ENCODE measurements around the gene GBP7.
A peak's percentile ranks its signal among the peaks of the same experiment; 100 is the strongest.

GBP7 gene

DNA sequence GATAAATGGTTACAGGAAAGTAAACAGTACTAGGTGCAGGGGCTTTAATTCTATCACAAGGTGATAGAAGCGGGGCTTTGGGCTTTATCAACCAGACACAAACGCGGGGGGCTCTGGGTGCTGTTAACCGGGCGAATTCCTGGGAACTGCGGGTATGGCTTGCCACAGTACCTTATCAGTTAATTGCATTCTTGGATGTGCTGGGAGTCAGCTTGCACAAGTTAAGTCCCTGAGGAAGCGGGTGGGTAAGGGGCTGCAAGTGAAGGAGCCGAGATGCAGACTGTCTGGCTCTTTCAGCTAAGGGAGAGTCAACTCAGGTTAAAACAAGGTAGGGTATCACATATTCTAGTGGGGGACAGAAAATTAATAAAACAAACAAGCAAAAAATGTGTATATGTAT, 22.3 kb upstream of the GBP7 start:
- H3K9me3 Mint-ChIP-seq: no peaks in the 10 kb centered on the region
- H3K27ac Mint-ChIP-seq: no peak overlapping the region
- no peaks in the 10 kb centered on the region for H3K36me3 Mint-ChIP-seq (ENCODE audit: low read depth)
- peak overlapping the region in 1 of 3 experiments; percentile 9 for H3K4me3 Mint-ChIP-seq
- H3K27me3 Mint-ChIP-seq (ENCODE audit: low read depth): no peaks in the 10 kb centered on the region
- H3K4me1 Mint-ChIP-seq: peaks cover 12% of the 10 kb centered on the region
- TF ChIP-seq, protein P1, sequence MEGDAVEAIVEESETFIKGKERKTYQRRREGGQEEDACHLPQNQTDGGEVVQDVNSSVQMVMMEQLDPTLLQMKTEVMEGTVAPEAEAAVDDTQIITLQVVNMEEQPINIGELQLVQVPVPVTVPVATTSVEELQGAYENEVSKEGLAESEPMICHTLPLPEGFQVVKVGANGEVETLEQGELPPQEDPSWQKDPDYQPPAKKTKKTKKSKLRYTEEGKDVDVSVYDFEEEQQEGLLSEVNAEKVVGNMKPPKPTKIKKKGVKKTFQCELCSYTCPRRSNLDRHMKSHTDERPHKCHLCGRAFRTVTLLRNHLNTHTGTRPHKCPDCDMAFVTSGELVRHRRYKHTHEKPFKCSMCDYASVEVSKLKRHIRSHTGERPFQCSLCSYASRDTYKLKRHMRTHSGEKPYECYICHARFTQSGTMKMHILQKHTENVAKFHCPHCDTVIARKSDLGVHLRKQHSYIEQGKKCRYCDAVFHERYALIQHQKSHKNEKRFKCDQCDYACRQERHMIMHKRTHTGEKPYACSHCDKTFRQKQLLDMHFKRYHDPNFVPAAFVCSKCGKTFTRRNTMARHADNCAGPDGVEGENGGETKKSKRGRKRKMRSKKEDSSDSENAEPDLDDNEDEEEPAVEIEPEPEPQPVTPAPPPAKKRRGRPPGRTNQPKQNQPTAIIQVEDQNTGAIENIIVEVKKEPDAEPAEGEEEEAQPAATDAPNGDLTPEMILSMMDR (IDR thresholded peaks at IDR 0.05; ENCODE audit: unreplicated experiment in 3 of 3): no peak

DNA sequence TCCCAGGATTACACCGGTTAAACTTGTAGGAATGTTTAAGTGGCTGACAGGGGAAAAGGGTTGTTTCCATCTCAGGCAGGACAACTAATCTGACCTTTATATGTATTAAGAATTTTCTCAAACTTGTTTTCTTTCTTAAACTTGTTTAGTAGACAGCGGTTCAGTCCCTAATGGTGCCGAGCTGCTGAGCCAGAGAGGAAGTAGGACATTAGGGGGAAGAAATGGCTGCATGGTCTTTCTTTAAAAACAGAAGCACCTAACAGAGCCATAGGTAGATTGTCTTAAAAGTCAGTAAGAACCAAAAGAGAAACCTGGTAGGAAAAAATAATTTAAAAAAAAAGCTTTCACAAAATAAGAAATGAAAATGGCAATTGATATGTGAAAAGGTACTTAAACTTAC, 19.7 kb upstream of the GBP7 start:
- H3K9me3 Mint-ChIP-seq: no peaks in the 10 kb centered on the region
- no peaks in the 10 kb centered on the region for H3K27me3 Mint-ChIP-seq (ENCODE audit: low read depth)
- H3K36me3 Mint-ChIP-seq (ENCODE audit: low read depth): no peaks in the 10 kb centered on the region
- no peak overlapping the region for H3K4me3 Mint-ChIP-seq
- H3K4me1 Mint-ChIP-seq: peaks cover 6% of the 10 kb centered on the region
- TF ChIP-seq, protein P1 (IDR thresholded peaks at IDR 0.05; ENCODE audit: unreplicated experiment in 3 of 3): no peak
- no peak overlapping the region for H3K27ac Mint-ChIP-seq

DNA sequence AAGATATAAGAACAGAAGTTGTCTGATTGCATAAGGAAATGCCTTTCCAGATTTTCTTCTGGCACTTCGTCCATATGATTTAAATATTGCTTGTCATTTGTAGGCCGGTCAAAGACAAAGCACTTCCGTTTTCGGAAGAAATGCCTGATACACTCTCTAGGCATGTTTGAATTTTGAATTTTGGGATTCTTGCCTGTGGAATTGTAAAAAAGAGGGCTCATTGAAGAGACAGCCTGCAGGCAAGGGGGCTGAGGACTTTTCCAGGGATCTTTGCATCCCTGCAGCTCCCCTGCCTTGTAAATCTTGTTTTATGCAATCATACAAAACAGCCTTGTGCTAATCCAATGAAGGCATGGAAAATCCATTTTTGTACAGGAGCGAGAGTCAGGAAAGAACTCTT, 15.5 kb upstream of the GBP7 start:
- Mint-ChIP-seq H3K4me1 (peaks cover 4% of the 10 kb centered on the region), H3K27me3 (ENCODE audit: low read depth) (no peaks in the 10 kb centered on the region), H3K9me3 (no peaks in the 10 kb centered on the region), H3K36me3 (ENCODE audit: low read depth) (no peaks in the 10 kb centered on the region), H3K4me3 (no peak overlapping the region), H3K27ac (peak overlapping the region in 2 of 3 experiments; percentile 16 to 31)
- TF ChIP-seq, protein P1 (IDR thresholded peaks at IDR 0.05; ENCODE audit: unreplicated experiment in 3 of 3): no peak

DNA sequence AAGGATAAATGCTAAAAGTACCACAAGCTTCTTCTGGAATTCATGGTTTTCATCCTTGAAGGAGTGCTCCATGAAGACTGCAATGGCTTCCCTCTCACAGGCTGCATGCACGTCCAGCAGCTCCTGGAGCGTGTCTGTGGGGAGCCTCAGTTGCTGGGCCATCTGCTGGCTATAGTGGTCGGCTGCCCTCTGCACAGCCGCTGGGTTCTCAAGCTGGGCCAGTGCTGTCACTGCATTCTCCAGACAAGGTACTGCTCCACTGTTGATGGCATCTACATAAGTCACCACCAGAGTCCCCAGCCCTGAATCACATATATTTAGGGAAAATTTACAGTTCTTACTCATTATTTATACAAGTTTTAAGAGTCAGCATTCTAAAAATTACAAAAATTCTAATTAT, 14.2 kb upstream of the GBP7 start:
- H3K27ac Mint-ChIP-seq: no peak overlapping the region
- H3K36me3 Mint-ChIP-seq (ENCODE audit: low read depth): no peaks in the 10 kb centered on the region
- H3K27me3 Mint-ChIP-seq (ENCODE audit: low read depth): no peaks in the 10 kb centered on the region
- H3K4me1 Mint-ChIP-seq: peaks cover 4% of the 10 kb centered on the region
- no peak overlapping the region for H3K4me3 Mint-ChIP-seq
- H3K9me3 Mint-ChIP-seq: no peaks in the 10 kb centered on the region
- TF ChIP-seq, protein P1 (IDR thresholded peaks at IDR 0.05; ENCODE audit: unreplicated experiment in 3 of 3): no peak

DNA sequence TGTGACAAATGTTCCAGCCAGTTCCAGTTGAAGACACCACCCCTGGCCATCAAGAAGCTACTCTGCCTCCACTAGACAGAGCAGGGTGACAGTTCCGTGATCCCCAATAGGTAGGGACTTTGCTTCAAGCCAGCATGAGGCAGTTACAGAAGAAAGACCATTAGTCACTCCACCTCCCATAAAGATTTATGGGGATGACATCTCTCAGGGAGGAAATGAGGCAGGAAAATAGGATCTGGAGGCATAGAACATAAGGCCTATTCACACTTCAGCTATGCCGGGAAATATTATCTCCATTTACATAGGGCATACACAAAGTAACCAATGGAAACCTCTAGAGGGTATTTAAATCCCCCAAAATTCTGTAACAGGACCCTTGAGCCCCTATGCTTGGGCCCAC, 3.5 kb upstream of the GBP7 start:
- H3K36me3 Mint-ChIP-seq (ENCODE audit: low read depth): no peaks in the 10 kb centered on the region
- peaks cover 9% of the 10 kb centered on the region for H3K9me3 Mint-ChIP-seq
- no peaks in the 10 kb centered on the region for H3K27me3 Mint-ChIP-seq (ENCODE audit: low read depth)
- no peak overlapping the region for H3K27ac Mint-ChIP-seq
- no peaks in the 10 kb centered on the region for H3K4me1 Mint-ChIP-seq
- no peak overlapping the region for H3K4me3 Mint-ChIP-seq
- TF ChIP-seq, protein P1 (IDR thresholded peaks at IDR 0.05; ENCODE audit: unreplicated experiment in 3 of 3): no peak

DNA sequence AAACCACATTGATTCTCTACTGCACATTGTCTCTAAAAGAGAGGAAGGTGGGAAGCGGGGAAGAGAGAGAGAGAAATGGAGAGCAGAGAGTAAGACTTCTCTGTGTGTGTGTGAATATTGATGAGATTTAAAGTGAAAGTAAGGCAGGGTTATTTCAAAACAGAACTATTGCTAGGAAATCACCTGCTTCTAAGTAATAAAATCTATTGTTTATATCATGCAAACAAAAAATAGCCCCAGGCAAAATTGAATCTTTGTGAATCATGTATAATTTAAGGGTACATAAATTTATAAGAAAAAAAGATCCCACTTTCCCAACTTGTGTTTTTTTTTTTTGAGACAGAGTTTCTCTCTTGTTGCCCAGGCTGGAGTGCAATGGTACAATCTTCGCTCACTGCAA, 1.2 kb upstream of the GBP7 start:
- no peaks in the 10 kb centered on the region for H3K27me3 Mint-ChIP-seq (ENCODE audit: low read depth)
- H3K27ac Mint-ChIP-seq: no peak overlapping the region
- TF ChIP-seq, protein P1 (IDR thresholded peaks at IDR 0.05; ENCODE audit: unreplicated experiment in 3 of 3): no peak
- H3K4me3 Mint-ChIP-seq: no peak overlapping the region
- peaks cover 4% of the 10 kb centered on the region for H3K9me3 Mint-ChIP-seq
- no peaks in the 10 kb centered on the region for H3K36me3 Mint-ChIP-seq (ENCODE audit: low read depth)
- no peaks in the 10 kb centered on the region for H3K4me1 Mint-ChIP-seq

All from nephron (organoid).